Stromal cell of bone marrow (primary cell): Measurements from ENCODE around the gene NOTCH1.
"Not testable (repeated sequence)": the region's sequence is repeated elsewhere in the genome, so short reads cannot be mapped to it uniquely, and the experiment has no call there.

Experiments
- DNase-seq: peaks from one replicate; pipeline ENCODE4 v3.0.0-alpha.2; 2012; ENCODE audit warnings: low read depth

The NOTCH1 gene

DNA sequence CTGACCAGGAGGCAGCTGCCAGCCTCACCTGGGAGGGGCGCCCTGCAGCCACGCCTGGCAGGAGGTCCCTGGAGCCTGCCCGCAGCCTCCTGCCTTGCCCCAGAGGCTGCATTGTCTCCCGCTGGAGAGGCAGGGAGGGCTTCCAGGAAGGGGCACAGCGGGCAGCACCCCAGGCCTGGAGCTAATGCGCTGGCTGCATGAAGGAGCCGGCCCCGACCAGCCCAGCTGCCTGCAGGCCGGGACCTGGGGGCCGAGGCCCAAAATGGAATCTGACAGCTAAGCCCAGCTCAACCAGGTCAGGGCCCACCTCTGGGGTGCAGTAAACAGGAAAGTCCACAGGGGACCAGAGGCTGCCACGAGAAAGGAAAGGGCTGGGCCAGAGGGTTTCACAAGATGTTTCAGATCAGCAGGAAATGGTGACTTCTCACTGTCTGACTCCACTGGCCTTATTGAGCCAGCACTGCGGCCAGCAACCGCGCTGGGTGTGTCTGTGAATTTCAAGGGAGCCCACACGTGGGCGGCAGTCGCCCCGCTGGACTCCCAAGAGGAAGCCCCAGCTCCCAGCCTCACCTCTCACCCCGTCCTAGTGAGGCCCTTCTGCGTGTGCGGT lies 18.6 kb upstream of the NOTCH1 start:
- peak; percentile 72 for DNase-seq

- DNase-seq: no peak
Observed at GRCh38 chr9:136563646-136564325, 17.9 kb upstream of the NOTCH1 start.

GRCh38 chr9:136562746-136563495 lies 17.1 kb upstream of the NOTCH1 start:
- no peak for DNase-seq

DNA sequence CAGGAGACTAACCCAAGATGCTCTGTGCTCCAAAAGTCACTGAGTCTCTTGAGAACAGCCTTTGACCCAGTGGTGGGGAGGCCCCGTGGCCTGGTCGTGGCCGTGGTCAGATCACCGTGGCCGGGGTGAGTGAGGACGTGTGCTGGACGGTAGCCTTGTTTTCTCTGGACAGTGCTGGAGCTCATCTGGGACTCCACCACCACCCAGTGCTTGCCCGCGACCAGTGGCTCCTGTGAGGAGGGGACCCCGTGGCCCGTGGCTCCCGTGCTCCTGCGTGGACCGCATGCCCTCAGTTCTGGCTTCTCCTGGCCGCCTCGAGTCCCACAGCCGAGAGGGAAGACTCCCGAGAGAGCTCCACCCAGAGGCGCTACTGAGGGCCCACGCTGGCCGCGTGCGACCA lies 15.9 kb upstream of the NOTCH1 start:
- no peak for DNase-seq

GRCh38 chr9:136560586-136560985 lies 14.7 kb upstream of the NOTCH1 start:
- no peak for DNase-seq

DNA sequence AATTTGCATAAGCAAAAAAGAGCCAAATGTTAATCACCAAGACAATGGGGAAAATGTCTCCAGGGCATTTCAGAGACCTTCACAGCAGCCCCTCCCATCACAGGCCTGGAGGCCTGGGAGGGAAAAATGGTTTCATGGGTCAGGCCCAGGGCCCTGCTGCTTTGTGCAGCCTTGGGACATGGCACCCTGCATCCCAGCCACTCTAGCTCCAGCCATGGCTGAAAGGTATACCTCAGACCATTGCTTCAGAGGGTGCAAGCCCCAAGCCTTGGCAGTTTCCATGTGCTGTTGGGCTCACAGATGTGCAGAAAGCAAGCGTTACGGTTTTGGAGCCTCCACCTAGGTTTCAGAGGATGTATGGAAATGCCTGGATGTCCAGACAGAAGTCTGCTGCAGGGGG lies 13.5 kb upstream of the NOTCH1 start:
- DNase-seq: not testable (repeated sequence)

DNA sequence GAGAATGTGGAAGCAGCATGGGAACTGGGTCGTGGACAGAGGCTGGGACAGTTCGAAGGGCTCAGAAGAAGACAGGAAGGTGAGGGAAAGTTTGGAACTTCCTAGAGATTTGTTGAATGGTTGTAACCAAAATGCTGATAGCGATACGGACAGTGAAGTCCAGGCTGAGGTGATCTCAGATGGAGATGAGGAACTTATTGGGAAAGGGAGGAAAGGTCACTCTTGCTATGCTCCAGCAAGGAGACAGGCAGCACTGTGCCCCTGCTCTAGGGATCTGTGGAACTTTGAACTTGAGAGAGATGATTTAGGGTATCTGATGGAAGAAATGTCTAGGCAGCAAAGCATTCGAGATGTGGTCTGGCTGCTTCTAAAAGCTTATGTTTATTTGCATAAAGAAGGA lies 13.0 kb upstream of the NOTCH1 start:
- DNase-seq: not testable (repeated sequence)

DNA sequence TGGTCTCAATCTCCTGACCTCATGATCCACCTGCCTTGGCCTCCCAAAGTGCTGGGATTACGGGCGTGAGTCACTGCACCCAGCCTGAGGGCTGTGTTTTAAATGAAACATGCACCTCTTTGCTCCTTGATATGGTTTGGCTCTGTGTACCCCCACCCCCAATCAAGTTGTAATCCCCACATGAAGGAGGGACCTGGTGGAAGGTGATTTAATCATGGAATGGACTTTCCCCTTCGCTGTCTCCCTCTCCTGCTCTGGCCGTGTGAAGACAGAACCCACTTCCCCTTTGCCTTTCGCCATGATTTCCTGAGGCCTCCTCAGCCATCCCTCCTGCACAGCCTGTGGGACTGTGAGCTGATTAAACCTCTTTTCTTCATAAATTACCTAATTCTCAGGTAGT lies 12.5 kb upstream of the NOTCH1 start:
- DNase-seq: no peak

- DNase-seq: no peak
Observed at GRCh38 chr9:136557036-136557435, 11.2 kb upstream of the NOTCH1 start.

GRCh38 chr9:136556166-136556565 lies 10.3 kb upstream of the NOTCH1 start:
- no peak for DNase-seq

DNA sequence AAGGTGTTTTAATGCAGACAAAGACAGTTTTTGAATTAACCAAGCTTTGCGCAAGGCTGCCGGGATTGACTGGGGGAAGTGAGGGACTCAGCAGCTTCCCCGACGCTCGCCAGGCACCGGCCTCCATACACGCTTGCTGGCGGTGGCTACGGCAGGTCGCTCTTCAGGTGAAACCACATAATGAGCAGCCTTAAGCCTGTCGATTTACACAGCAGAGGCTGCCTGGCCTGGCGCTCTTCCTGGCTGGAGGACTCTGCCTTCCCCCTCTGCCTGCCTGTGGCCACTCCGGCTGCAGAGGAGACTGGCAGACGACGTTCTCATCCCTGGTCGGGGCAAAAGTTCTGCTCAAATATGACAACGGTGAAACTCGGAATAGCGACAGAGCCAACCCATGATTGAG lies 9.0 kb upstream of the NOTCH1 start:
- DNase-seq: no peak

DNA sequence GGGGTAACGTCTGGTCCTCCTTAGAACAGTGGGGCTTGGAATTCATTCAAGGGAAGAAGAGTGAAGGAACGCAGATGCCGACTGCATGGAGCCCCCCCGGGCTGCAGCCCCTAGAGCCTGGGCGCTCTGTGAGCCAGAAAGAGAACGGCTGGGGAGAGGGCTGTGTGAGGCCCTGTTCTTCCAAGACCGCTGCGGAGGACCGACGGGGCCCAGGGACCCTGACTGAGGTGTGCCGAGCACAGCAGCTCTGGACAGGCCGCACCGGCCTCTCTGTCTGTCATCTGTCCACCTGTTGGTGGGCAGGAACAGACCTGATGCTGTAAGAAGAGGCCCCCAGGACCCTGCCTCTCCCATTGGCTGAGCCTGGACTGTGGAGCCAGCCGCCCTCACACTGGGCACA lies 7.7 kb upstream of the NOTCH1 start:
- DNase-seq: no peak

DNA sequence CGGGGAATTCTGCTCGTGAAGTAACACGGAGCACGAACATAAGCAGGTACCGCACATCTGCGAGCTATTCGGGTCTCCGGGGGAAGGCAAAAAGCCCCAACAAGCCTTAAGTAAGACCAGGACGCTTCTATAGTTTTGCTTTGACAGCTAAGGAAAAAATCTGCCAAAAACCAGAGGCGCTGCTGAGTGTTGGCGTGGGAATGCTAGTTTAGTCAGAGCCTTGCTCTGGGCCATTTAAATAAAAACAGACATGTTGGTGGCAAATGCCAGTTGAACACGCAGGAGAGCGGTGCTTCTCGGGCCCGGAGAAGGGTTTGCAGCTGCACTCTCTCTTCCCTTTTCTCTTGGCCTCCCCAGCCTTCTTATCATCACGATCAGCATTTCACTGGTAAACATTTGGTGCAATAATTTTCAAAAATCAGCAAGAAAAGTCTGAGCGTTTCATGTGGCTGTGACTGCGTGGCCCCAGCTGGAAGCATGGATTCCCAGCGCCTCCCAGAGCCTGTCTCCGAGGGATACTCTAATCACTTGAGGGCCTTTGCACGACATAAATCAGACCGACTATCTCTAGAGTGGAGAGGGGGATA lies 6.4 kb upstream of the NOTCH1 start:
- DNase-seq: peak; percentile 71

DNA sequence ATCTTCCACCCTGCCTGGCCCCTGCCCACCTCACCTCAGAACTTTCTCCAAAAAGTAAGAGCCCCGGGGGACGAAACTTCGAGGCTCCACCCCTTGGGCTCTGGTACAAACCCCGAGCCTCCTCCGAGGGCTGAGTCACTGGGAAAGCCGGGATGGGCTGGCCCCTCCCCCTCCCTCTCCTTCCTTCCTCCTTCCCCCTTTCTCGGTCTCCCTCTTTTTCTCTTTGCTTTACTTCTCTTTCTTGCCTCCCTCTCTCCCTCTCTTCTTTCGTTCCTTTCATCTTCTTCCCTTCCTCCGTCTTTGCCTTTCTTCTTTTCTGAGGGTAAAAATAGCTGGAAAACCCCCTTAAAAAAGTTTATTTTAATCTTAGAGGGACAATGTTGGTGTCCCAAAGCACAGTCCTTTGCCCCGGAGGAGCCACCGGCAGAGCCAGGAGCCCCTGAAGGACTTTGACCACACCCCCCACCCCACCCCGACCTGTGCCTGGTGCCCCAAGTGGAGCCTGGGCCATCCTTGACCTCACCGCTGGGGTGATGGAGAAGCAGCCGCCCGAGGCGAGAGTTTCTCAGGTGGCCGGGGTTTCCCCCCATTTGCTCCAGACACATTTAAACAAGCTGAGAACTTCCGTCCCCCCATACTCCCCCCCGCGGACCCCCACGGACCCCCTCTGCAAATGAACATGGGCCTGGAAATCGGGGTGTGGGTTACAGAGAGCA lies 5.7 kb upstream of the NOTCH1 start:
- DNase-seq: peak; percentile 56

- no peak for DNase-seq
Observed at GRCh38 chr9:136550439-136551289, 4.8 kb upstream of the NOTCH1 start.

DNA sequence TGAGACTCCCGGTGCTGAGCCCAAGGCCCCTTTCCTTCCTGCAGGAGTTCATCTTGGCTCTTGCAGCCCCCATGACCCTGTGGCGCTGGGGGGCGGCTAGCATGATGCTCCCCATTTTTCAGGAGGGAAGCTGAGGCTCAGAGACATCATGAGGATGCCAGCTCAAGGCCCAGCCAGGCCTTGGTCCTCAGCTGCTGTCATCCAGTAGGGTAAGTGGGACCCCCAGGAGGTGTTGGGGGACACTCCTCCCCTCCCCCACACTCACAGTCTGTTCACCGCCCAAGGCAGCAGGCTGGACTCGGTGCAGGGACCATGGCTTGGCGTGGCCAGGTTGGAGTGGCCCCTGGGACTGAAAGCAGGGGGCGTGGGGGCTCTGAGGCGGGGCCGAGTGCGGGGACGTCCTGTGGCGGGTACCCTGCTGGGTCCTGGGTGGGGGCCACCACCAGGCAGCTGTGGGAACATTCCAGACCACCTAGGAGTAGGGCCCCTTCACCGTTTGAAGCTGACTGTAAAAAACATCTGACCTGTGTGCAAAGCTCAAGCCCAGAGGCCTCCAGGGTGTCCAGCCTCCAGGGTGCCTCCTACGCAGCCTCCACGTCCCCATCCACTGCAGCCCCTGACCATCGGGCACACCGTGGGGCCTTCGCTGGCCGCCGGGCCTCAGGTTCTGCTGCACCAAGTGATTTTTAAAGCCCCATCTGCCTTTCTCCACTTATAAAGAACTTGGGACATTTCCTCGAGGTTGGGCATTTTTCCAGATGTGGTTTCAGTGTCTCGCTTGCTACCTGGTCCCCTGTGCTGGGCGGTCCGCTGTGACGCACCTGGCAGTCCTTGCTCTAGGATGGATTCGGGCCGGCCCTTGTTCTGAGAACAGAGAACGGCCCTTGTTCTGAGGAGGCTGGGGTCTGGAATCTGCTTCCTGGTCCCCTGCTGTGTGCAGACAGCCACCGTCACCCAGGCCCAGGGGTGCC lies 3.4 kb upstream of the NOTCH1 start:
- no peak for DNase-seq

DNA sequence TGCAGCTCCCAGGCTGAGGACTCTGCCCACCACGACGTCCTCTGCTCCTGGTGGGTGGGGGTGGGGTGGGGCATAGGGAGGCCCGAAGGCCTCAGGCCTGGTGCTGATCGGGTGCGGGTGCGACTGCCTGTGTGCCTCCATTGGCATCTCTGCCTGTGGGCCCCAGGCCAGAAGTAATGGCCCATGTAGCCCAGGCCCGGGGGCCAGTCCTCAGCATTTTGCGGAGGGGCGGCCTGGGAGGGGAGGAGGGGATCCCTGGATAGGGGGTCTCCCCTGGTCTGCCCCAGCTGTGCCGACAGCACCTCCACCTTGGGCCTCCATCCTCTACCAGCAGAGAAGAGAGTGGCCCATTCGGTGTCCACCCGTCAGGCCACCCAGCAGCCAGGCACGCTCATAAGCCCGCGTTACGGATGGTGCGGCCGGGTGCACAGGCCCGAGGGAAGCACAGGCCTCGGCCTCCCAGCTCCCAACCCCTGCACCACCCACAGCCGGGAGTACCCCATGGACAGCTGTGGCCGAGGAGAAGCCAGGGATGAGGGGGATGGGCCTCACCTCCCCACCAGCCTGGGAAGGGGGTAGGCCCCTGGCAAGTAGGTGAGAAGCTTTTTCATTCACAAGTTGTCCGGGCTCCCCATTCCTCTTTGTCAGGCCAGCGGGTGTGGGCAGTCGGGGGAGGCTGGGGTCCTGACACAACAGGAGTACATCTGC lies 1.8 kb upstream of the NOTCH1 start:
- DNase-seq: no peak

DNA sequence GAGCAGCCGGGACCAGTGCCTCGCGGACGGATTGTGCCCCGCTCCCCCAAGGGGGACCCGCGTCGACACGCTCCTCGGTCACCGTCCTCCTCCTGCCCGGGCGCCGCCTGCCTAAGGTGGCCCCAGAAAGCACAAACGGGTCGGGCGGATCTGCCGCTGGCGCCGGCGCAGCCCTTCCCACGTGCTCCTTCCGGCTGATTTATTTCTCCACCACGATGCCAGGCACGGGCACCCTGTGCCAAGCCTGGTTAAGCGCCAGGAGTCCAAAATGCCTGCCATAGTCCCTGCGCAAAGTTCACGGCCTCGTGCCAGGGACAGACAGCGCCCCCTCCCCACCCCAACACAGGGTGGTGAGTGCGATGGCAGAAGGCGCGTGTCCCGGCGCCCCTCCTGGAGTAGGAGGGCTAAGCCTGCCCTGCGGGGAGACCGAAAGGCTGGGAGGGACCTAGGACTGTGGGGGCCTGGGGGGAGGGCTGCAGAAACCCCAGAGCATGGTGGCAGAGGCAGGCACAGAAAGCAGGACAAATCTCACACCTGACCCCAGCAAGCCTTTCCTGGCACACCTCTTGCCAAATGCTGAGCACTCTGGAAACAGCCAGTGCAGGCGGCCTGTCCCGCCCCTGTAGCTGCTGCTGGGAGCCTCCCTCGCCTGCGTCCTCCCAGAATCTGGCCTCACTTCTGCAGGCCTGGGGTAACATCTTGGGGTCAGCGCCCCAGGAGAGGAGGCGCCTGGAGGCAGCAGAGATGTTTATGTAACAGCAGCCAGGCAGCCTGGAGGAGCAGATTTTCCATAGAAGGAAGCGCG lies 1.1 kb upstream of the NOTCH1 start:
- DNase-seq: no peak

- DNase-seq: no peak
Observed at GRCh38 chr9:136545692-136545964, 220 bp downstream of the NOTCH1 start.
